GM19463 (cell line): ENCODE data around the gene RAB23.

Source experiments
- ATAC-seq: cut with Tn5 transposase; IDR thresholded peaks from one replicate; pipeline ENCODE4 v1.9.1; 2021; ENCODE audit warnings: mild to moderate bottlenecking, moderate library complexity; ENCODE audit not compliant: unreplicated experiment

RAB23 gene

DNA sequence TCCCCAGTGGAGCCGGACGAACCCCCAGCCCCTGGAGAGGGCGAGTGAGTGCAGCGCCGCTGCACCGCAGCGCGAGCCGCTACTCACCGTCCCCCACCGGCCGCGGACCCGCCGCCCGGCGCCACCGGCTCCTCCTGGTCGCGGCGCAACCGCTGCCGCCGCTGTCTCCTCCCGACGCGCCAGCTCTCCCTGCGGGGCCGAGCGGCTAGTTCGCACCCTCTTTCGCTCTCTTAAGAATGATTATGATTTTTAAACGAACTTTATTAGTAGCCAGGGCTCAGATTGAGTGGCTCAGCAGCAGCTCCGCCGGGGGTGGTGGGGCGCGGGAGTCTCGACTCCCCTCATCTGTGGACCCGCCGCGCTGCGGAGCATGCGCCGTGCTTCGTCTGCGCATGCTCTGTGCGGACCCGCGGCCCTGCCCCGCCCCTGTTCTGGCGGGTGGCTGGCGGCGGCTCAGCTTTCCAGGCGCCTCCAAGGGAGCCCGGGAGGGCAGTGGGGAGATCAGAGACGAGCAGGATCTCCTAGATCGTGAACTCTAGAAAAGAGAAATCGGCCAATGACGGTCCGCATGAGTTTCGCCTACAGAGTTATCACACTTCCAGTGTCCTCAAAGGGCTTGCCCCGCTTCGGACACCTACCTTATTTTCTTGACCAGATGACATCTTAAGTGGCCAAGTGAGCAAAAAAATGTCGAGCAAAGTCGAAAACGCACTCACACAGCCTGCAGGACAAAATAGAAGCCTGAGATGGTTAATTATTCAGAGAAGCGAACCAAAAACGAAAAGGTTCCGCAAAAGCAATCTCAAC, at the start of gene RAB23:
Gene RAB23 (minus strand): TSS at position 372 of the 807 bp plus-strand sequence. CDS start 11,927 bp downstream, outside the sequence.
- ATAC-seq: peak; percentile 83

DNA sequence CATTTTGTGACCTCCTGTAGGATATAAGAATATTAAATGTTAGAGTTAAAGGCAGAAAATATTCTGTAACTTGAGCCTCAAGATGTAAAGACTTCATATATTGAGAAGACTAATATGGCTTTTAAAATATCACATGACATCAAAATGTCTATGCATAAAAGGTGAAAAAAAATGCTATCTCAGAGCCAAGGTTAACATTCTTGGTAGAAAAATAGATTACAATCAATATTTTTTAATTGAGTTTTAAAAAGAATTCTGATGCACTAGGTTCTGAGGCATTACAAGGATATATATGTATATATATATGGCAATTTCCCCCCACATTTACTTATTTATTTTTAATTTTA, 46.2 kb upstream of the RAB23 start:
- no peak for ATAC-seq

DNA sequence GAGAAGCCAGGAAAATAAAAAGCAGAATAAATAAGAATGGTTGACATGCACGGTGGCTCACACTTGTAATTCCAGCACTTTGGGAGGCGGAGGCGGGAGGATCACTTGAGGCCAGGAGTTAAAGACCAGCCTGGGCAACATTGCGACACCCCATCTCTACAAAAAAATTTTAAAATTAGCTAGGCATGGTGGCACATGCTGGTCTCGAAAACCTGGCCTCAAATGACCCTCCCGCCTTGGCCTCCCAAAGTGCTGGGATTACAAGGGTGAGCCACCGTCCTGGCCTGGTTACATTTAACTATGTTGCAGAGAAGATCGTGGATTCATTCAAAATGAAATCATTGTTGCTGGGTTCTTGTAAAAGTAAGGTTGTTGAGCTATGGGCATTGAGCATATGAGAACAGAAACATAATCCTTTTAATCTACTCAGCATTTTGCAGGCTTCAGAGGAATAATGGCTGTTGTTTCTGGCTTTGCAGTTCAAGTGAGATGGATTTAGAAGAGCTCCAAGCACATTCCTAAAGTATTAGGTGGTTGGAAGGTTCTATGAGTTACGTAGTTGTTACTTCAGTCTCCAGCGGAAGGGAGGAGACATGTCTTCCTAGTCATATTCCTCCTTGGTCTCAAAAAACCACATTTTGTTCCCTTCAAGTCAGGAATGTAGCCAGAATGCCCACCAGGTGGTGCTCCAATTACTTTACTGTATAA, 45.6 kb upstream of the RAB23 start:
- no peak for ATAC-seq

DNA sequence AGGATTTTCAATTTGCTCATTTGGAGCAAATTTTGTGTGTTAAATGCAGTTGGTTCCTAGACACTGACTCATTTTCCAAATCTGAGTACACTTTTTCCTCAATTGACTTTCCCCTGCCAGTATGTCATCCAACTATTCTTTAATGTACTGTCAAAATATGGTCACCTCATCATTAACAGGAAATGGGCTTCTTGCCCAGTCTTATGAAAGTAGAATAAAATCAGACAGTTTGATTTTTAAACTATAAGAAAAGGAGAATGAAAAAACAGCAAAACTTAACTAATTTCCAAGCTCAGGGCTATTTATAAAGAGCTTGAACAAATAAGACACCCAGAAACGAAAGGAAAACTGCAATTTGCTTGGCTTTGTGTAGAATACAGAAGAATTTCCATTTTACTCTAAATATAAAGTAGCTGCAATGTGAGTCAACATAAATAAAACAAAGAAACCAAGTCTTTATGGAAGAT, 43.7 kb upstream of the RAB23 start:
- peak; percentile 42 for ATAC-seq

DNA sequence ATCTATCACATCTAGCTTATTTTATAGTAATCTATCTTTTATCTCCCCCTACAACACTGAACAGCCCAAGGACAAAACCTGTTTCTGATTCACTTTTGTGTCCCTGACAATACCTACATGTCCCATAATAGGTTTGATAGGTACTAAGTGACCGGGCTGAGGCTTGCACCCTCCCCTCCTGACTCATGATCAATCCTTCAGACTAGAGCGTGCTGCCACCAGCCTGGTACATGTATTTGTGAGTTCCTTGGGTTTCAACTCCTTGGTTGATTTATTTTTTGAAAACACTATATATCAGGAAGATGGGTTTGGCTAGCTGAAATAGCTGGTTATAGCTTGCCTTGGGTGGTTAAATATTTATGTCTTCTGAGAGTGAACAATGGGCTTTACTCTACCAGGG, 41.6 kb upstream of the RAB23 start:
- no peak for ATAC-seq

DNA sequence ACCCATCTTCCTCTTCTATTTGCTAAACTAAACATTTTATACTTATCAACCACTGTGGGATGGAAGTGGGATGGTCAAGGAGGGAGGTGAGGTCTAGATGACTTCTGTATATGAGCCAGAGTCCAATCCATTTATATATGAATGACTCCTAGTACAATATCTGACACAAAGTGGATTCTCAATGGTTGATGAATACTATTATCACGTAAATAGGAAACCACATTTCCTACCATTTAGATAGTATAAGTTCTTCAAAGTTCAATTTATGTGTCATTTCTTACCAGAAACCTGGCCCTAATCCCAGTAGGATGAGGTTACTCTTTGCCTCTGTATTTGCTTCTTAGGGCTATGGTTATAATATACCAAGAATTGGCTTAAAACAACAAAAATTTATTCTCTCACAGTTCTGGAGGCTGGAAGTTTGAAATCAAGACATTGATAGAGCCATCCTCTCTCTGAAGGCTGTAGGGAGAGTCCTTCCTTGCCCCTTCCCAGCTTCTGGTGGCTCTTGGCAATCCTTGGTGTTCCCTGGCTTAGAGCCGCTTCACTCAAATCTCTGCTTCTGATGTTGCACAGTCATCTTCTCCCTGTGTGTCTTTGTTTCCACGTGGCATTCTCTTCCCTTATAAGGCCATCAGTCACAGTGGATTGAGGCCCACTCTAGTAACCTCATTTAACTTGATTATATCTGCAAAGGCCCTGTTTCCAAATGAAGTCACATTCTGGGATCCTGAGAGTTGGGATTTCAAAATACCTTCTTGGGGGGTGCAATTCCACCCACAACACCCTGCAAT, 41.0 kb upstream of the RAB23 start:
- ATAC-seq: no peak

DNA sequence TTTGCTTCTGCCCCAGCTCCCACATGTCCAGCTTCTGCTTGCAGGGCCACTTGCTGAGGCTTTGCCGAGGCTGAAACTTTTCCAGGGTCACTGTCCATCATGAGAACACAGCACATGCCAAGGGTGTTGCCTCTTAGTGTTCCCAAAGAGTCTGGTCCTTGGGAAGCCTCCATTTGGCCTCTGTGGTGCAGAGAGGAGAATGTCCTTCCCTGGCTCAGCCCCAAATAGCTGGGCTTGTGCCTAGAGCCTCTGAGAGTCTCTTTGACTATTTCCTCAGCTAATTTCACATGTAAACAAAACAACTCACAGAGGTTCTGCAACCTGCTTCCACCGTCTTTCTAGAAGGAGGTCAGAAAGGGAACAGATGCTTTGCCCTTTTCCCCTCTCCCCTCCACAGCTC, 40.4 kb upstream of the RAB23 start:
- ATAC-seq: no peak

DNA sequence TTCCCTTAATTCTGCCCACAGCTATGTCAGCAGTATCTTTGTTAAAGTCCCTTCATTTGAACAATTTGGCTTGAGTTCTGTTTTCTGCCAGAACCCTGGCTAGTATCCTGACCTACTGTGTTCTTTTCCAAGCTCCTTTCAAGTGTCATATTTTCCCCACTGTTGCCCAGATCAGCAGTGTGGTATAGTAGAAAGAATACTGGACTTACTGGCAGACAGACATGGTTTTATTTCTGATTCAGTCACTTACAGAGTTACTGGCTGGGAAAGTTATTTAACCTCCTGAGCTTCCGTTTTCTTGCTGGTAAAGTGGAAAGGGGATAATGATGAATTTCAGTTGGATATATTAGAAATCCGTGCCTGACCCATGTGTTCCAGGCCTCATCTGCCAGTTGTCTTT, 39.8 kb upstream of the RAB23 start:
- ATAC-seq: no peak

DNA sequence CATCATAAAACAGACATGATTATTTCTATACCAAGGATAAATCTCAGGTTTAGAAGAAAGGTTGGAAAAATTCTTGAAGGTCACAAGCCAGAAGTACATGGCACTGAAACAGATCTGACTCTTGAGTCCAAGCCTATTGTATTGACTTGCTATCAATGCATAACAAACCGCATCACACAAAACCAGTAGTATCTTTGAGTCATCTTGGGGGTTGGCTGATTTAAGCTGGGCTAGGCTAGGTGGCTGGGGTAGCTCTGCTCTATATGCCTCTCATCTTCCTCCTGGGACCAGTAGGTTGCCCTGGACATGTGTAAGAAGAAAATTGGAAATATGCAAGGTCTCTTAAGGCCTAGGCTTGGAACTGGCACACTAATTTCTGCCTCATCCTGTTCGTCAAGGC, 37.0 kb upstream of the RAB23 start:
- ATAC-seq: no peak

DNA sequence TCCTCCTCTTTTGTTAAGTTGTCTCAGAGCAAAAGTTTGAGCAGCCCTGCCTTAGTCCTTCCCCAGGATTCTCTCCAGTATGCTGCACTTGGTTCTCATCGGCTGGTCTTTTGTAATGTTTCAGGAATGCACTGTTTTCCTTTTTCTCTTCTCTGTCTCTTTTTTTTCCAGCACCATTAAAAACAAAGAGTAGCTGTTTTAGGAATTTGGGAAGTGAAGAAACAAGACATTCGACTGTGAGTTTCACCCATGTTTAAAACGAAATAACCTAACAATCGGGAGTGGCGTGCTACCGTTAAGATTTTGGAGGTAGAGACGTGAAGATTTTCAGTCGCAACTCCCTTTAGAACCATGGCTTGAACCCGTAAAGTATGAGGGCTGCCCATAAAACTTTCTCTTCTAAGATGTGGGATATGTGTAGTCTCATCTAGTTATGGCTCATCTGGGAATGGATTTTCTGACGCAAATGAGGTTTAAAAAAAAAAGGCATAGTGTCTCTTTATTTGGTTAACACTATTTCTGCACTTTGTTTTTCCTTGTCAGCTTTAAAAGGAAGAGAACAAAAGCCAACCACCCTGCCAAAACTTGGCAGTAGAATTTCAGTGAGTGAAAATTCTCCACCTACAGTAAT, 35.9 kb upstream of the RAB23 start:
- no peak for ATAC-seq

DNA sequence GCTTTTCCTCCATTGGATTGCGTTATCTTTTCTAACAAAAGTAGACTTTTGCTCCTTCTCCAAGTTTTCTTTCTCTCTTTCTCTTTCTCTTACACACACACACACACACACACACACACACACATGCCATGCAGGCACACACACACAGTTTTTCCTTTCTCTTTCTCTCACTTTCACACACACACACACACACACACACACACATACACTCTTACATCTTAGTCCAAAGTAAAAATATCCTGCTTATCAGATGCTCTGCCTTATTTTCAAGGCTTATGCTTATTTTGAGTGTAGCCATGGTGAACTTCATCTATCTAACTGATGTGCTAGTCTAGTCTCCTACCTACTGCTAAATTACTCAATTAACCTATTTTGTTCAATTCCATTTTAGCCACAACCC, 34.4 kb upstream of the RAB23 start:
- ATAC-seq: no peak

DNA sequence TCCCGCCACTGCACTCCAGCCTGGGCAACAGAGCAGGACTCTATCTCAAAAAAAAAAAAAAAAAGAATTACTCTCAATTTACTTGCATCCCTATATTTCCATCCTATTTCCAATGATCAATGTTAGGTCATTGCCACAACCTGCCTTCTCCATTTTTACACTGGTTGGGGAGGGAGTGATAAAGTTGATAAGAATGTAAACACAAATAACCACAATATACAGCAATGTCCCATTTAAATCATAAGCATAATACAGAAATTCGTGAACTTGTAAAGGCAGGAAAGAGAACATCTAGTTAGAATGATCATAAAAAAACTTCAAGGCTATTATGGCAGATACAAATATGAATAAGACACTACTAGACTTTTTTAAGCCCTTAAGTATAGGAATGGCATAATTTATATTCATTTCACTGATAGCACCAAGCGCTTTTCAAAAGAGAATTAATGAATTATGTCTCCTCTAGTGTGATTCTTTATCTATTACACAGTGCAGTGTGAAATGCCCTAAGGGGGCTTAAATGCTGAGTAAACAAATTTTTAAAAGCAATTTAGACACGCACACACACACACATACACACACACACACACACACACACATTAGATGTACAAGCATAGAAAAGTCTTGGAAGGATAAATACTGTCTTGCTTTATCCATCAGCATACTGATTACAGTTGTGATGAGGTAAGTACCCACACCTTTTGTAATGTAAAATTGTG, 33.5 kb upstream of the RAB23 start:
- no peak for ATAC-seq

DNA sequence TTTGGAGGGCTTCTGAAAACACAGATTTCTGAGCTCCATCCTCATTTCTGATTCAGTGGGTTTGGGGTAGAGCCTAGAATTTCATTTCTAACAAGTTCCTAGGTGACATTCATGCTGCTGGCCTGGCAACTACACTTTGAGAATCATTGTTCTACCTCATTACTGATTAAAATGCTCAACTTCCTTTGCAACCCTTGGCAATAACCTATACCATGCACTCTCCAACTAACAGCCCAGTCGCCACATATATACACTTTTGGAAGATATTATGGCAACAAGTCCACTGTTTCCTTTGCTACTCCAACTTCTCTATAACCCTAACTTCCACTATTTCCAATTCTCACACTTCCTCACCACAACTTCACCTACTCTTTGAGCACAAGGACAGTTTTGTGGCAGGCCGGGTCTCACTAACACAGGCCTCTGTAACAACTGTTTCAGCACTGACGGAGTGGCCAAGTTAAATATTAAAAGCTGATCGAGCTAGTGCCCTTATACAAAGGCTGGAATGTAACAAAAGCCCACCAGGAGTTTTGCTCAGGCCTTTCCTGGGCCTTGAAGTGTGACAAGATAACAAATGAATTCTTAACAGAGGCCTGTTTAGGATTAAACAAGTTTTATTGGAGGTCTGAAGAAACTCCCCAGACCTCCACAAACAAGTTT, 32.1 kb upstream of the RAB23 start:
- ATAC-seq: no peak

DNA sequence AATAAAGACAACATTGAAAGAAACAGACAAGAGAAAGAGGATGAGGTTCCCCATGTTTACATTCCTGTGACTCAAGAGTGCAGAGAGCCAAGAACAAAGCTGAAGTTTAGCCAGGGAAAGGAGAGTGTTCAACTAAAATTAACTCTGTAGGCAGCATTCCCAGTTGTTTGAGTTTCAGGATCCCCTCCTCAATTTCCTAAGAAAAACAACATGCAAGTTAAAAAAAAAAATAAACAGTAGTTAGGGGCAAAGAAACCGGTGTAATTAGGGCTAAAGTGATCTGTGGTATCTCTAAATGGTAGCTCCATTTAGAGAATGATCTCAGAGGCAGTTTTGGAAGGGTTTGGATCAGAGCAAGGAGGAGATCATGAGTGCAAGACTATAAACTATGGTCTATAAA, 30.9 kb upstream of the RAB23 start:
- ATAC-seq: no peak

DNA sequence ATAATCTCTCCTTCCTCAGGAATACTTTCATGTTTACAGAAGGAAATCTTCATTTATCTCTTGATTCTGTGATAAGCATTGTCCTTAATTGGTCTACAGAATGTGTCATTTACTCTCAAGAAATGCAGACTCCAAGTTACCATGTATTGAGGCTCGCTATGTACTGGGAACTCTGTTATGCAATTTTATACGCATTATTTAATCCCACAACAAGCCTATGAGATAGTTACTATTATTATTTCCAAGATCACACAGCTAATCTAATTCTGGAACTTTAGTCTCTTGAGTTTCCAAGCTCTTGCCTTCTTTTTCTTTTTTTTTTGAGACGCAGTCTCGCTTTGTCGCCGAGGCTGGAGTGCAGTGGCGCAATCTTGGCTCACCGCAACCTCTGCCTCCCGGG, 30.0 kb upstream of the RAB23 start:
- no peak for ATAC-seq

DNA sequence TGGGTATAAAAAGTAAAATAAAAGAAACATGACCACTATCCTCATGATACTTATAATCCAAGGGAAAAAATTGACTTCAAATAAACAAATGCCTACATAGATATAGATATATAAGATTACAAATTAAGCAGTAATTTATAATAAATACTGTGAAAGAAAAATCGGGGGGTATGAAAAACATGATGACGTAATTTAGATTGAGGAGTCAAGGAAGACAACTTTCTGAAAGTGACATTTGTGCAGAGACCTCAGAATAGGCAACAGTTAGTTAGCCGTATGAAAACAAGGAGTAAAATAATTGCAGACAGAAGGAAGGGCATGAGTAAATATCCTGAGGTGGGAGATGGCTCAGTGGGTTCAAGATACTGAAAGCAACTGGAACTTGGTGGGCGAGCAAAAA, 28.2 kb upstream of the RAB23 start:
- ATAC-seq: no peak

DNA sequence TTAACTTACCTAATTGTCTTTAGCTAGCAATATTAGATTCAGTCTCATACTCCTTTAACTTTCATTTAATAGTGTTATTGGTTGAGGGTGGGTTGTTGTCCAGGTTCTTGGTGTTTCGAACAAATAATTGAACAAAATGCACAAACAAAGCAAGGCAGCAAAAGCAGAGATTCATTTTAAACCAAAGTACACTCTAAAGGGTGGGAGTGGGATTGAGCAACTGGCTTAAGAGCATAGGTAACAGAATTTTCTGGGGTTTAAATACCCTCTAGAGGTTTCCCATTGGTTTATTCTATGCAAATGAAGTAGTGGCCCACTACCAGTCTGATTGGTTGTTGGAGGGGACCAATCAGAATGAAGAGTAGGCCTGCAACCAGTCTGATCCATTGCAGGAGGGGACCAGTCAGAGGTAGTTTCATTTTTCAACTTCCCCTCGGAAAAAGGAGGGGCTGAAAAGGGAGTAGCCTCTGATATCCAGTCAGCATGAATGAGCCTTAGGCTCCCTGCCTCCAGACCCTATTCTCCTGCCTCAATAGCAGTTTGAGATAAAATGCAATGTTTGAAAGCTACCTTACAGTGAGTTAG, 26.3 kb upstream of the RAB23 start:
- no peak for ATAC-seq

DNA sequence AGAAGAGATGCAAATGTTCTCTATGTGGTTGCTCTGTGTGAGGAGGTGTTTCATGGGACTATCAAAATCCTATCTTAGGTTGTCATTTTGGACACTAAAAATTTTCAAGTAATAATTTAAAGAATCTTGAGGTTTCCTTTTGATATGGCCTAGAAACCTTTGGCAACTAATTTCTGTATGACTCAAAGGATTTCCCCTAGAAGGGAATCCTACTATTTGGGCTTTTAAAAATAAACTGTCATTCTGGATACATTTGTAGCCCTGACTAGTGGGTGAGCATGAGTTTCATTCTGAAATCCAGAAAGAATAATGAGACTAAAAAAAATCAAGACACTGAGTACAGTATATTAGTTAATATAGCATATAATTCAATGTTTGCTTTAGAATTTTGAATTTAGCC, 25.5 kb upstream of the RAB23 start:
- ATAC-seq: no peak

DNA sequence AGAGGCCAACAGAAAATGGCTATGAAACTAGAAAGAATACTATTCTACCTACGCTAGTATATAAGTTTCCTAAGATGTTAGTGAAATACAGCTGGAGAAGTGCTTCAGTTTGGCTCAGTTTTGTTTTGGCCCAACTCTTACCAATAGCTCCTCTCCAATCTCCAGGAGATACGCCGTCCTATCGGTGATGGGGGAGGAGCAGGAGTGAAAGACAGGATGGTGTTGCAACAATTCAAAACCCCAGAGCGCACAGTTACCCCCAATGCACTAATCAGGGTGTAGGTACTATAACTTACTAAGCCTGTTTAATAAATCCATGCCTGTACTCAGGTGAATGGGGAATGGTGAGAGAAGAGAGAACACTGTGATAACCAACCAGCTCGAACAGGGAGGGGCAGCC, 24.2 kb upstream of the RAB23 start:
- no peak for ATAC-seq

DNA sequence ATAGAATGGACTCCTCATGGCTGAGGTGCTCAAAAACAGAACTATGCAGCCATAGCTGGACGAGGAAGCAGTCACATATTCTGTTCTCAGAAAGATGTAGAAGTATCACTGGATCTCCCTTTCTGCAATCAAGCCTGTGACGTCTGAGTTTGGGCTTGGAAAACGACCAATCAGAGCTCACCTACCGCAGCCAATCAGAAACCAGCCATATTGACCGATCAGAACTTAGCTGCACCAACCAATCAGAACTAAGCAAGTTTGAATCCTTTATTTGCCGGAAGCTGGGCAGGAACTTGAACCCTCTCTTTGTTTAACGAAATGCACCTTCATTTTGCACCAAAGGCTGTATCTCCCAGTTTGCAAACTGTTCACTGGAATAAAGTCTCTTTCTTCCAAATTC, 21.8 kb upstream of the RAB23 start:
- ATAC-seq: no peak
